Measurements from ENCODE around the gene USF1.

Gene USF1

GRCh38 chr1:161083748-161084596 lies 38.2 kb upstream of the USF1 start:
- TF ChIP-seq PPARA (CRISPR knock-in tag; IDR thresholded peaks at IDR 0.05; ENCODE audit: borderline replicate concordance) (no peak), PATZ1 (CRISPR knock-in tag; IDR thresholded peaks at IDR 0.05; ENCODE audit: borderline replicate concordance) (no peak), TCF4 (CRISPR knock-in tag; IDR thresholded peaks at IDR 0.05; ENCODE audit: borderline replicate concordance) (no peak), TOX (CRISPR knock-in tag; IDR thresholded peaks at IDR 0.05; ENCODE audit: borderline replicate concordance) (no peak), ZC3H10 (CRISPR knock-in tag; IDR thresholded peaks at IDR 0.05) (no peak), ZFP30 (CRISPR knock-in tag; IDR thresholded peaks at IDR 0.05) (no peak), ARNTL (CRISPR knock-in tag; IDR thresholded peaks at IDR 0.05; ENCODE audit: borderline replicate concordance, low read depth) (no peak), OSR1 (CRISPR knock-in tag; IDR thresholded peaks at IDR 0.05) (no peak), BACH2 (CRISPR knock-in tag; IDR thresholded peaks at IDR 0.05; ENCODE audit: borderline replicate concordance) (no peak), ZFP3 (CRISPR knock-in tag; IDR thresholded peaks at IDR 0.05) (no peak)
- TF ChIP-seq, protein P1, sequence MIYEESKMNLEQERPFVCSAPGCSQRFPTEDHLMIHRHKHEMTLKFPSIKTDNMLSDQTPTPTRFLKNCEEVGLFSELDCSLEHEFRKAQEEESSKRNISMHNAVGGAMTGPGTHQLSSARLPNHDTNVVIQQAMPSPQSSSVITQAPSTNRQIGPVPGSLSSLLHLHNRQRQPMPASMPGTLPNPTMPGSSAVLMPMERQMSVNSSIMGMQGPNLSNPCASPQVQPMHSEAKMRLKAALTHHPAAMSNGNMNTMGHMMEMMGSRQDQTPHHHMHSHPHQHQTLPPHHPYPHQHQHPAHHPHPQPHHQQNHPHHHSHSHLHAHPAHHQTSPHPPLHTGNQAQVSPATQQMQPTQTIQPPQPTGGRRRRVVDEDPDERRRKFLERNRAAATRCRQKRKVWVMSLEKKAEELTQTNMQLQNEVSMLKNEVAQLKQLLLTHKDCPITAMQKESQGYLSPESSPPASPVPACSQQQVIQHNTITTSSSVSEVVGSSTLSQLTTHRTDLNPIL (CRISPR knock-in tag; IDR thresholded peaks at IDR 0.05; ENCODE audit: low read depth) = no peak
- TF ChIP-seq, protein P2, sequence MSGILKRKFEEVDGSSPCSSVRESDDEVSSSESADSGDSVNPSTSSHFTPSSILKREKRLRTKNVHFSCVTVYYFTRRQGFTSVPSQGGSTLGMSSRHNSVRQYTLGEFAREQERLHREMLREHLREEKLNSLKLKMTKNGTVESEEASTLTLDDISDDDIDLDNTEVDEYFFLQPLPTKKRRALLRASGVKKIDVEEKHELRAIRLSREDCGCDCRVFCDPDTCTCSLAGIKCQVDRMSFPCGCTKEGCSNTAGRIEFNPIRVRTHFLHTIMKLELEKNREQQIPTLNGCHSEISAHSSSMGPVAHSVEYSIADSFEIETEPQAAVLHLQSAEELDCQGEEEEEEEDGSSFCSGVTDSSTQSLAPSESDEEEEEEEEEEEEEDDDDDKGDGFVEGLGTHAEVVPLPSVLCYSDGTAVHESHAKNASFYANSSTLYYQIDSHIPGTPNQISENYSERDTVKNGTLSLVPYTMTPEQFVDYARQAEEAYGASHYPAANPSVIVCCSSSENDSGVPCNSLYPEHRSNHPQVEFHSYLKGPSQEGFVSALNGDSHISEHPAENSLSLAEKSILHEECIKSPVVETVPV (CRISPR knock-in tag; IDR thresholded peaks at IDR 0.05) = no peak
- TF ChIP-seq, protein P3, sequence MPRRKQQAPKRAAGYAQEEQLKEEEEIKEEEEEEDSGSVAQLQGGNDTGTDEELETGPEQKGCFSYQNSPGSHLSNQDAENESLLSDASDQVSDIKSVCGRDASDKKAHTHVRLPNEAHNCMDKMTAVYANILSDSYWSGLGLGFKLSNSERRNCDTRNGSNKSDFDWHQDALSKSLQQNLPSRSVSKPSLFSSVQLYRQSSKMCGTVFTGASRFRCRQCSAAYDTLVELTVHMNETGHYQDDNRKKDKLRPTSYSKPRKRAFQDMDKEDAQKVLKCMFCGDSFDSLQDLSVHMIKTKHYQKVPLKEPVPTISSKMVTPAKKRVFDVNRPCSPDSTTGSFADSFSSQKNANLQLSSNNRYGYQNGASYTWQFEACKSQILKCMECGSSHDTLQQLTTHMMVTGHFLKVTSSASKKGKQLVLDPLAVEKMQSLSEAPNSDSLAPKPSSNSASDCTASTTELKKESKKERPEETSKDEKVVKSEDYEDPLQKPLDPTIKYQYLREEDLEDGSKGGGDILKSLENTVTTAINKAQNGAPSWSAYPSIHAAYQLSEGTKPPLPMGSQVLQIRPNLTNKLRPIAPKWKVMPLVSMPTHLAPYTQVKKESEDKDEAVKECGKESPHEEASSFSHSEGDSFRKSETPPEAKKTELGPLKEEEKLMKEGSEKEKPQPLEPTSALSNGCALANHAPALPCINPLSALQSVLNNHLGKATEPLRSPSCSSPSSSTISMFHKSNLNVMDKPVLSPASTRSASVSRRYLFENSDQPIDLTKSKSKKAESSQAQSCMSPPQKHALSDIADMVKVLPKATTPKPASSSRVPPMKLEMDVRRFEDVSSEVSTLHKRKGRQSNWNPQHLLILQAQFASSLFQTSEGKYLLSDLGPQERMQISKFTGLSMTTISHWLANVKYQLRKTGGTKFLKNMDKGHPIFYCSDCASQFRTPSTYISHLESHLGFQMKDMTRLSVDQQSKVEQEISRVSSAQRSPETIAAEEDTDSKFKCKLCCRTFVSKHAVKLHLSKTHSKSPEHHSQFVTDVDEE (CRISPR knock-in tag; IDR thresholded peaks at IDR 0.05) = no peak
- TF ChIP-seq, protein P4, sequence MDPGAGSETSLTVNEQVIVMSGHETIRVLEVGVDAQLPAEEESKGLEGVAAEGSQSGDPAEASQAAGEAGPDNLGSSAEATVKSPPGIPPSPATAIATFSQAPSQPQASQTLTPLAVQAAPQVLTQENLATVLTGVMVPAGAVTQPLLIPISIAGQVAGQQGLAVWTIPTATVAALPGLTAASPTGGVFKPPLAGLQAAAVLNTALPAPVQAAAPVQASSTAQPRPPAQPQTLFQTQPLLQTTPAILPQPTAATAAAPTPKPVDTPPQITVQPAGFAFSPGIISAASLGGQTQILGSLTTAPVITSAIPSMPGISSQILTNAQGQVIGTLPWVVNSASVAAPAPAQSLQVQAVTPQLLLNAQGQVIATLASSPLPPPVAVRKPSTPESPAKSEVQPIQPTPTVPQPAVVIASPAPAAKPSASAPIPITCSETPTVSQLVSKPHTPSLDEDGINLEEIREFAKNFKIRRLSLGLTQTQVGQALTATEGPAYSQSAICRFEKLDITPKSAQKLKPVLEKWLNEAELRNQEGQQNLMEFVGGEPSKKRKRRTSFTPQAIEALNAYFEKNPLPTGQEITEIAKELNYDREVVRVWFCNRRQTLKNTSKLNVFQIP (CRISPR knock-in tag; IDR thresholded peaks at IDR 0.05; ENCODE audit: borderline replicate concordance, low read depth) = no peak
- ATAC-seq = no peak

DNA sequence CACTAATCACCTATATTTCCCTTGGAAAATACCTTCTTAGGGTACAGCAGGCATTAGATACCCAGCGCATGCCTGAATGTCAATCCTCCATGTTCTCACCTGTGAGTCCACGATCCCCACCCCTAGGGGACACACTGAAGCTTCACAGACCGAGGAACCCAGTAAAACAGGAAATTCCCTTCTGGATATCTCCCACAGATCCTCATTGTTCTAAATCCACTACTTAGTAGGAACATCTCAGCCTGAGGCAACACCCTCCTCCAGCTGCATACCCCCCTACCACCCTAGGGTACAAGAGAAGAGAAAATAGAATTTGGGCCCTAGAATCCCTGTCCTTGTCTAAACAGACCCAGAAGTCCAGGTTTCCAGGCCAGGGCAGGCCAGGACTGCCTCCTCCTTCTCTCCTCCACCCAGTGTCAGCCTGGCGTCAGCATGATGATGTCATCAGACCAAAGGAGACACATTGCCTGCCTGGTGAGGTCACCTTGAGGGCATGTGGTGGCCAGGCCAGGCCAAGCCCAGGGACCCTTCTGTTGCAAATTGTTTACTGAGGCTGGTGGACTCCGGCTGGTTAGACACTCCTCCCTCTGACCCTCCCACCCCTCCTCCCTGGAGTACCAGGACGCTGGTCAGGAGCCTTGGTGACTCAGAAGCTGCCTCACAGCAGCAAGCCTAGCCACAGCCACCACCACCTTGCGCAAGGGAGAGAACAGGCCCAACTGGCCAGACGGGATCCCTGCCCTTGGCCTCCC lies 37.4 kb upstream of the USF1 start:
- ATAC-seq = peak; percentile 87

More for the DNA sequence above, 37.4 kb upstream of the USF1 start:
- TF ChIP-seq ZNF8 (CRISPR knock-in tag; IDR thresholded peaks at IDR 0.05) (no peak), RARB (CRISPR knock-in tag; IDR thresholded peaks at IDR 0.05) (no peak), ZNF70 (CRISPR knock-in tag; IDR thresholded peaks at IDR 0.05) (no peak), ISL1 (CRISPR knock-in tag; IDR thresholded peaks at IDR 0.05) (no peak), ZC3H10 (CRISPR knock-in tag; IDR thresholded peaks at IDR 0.05) (no peak), ZFP30 (CRISPR knock-in tag; IDR thresholded peaks at IDR 0.05) (no peak), CSDC2 (CRISPR knock-in tag; IDR thresholded peaks at IDR 0.05) (no peak), ARNTL (CRISPR knock-in tag; IDR thresholded peaks at IDR 0.05; ENCODE audit: borderline replicate concordance, low read depth) (no peak)
- TF ChIP-seq, protein P2 (CRISPR knock-in tag; IDR thresholded peaks at IDR 0.05) = no peak
- TF ChIP-seq, protein P4 (CRISPR knock-in tag; IDR thresholded peaks at IDR 0.05; ENCODE audit: borderline replicate concordance, low read depth) = no peak
